ENCODE results near the gene SNX33. TPM values are rescaled to one million over a fixed set of nuclear protein-coding genes. Genes with fewer than 3 reads are reported as not detected.

Gene SNX33
- total and polyA plus RNA-seq, 2 of the 13 experiments (the other 11 are each of a cell fraction or from before 2014, with no cell fraction given) = 11.0 to 11.6 TPM

DNA sequence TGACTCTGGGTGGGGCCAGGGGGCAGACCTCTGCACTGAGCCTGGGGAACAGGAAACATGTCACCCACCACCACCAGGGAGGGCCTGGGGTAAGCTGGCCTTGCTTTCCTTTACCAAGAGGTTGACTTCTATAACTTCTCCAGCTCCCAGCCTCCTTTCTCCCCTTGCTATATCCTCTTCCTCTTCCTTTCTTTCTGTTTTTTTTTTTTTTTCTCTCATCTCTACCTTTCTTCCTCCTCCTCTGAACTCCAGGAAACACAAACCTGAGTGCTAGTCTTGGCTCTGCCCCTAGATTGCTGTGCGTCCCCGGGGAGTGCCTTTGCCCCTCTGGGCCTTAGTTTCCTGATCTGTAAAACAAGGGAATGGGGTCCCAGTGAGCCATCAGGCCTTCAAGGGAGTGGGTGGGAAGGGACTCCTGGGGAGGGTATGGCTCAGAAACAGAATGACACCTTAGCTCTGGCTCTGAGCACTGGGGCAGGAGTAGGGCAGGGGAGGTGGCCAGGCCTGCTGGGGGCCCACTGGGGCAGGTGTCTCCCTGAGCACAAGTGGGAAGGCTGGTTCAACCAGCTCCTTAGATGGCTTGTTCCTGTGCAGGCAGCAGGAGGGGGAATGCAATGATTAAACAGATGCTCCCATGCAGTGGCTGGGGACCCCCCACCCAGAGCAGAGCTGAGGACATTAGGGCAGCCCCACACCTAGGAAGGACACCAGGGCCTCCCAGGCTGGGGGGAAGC, 4.3 kb downstream of the SNX33 start:
- DNase-seq (ENCODE audit: low spot score) = no peak
- FAIRE-seq = no peak
- TF ChIP-seq ZNF383 (CRISPR knock-in tag; IDR thresholded peaks at IDR 0.05; ENCODE audit: borderline replicate concordance) (0 out of 2 replicates have a peak, but pooled peaks have one; percentile 7), FOXK2 (IDR thresholded peaks at IDR 0.05) (no peak), ZMYM3 (CRISPR knock-in tag; IDR thresholded peaks at IDR 0.05) (0 out of 2 replicates have a peak, but pooled peaks have one; percentile 3), TAF15 (IDR thresholded peaks at IDR 0.05; ENCODE audit: low read depth, low read length, poor library complexity, severe bottlenecking) (no peak), ZNF335 (CRISPR knock-in tag; IDR thresholded peaks at IDR 0.05) (no peak), PAF1 (CRISPR knock-in tag; IDR thresholded peaks at IDR 0.05) (no peak), CEBPB (IDR thresholded peaks at IDR 0.05; ENCODE audit: borderline replicate concordance, low read depth, low read length) (no peak), WIZ (CRISPR knock-in tag; IDR thresholded peaks at IDR 0.05) (no peak), ZNF768 (CRISPR knock-in tag; IDR thresholded peaks at IDR 0.05) (peak; percentile 91), PPARG (CRISPR knock-in tag; conservative IDR thresholded peaks at IDR 0.05) (no peak), ZNF839 (CRISPR knock-in tag; IDR thresholded peaks at IDR 0.05; ENCODE audit: borderline replicate concordance) (no peak), ZNF556 (CRISPR knock-in tag; IDR thresholded peaks at IDR 0.05; ENCODE audit: borderline replicate concordance) (peak; percentile 5; the same call in 1 of the 2 replicates), HNRNPLL (IDR thresholded peaks at IDR 0.05; ENCODE audit: low read depth, low read length, poor library complexity, severe bottlenecking) (peak; percentile 7)
- TF ChIP-seq, protein P1, sequence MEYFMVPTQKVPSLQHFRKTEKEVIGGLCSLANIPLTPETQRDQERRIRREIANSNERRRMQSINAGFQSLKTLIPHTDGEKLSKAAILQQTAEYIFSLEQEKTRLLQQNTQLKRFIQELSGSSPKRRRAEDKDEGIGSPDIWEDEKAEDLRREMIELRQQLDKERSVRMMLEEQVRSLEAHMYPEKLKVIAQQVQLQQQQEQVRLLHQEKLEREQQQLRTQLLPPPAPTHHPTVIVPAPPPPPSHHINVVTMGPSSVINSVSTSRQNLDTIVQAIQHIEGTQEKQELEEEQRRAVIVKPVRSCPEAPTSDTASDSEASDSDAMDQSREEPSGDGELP (IDR thresholded peaks at IDR 0.05; ENCODE audit: borderline replicate concordance, low read depth) = no peak
- TF ChIP-seq, protein P2, sequence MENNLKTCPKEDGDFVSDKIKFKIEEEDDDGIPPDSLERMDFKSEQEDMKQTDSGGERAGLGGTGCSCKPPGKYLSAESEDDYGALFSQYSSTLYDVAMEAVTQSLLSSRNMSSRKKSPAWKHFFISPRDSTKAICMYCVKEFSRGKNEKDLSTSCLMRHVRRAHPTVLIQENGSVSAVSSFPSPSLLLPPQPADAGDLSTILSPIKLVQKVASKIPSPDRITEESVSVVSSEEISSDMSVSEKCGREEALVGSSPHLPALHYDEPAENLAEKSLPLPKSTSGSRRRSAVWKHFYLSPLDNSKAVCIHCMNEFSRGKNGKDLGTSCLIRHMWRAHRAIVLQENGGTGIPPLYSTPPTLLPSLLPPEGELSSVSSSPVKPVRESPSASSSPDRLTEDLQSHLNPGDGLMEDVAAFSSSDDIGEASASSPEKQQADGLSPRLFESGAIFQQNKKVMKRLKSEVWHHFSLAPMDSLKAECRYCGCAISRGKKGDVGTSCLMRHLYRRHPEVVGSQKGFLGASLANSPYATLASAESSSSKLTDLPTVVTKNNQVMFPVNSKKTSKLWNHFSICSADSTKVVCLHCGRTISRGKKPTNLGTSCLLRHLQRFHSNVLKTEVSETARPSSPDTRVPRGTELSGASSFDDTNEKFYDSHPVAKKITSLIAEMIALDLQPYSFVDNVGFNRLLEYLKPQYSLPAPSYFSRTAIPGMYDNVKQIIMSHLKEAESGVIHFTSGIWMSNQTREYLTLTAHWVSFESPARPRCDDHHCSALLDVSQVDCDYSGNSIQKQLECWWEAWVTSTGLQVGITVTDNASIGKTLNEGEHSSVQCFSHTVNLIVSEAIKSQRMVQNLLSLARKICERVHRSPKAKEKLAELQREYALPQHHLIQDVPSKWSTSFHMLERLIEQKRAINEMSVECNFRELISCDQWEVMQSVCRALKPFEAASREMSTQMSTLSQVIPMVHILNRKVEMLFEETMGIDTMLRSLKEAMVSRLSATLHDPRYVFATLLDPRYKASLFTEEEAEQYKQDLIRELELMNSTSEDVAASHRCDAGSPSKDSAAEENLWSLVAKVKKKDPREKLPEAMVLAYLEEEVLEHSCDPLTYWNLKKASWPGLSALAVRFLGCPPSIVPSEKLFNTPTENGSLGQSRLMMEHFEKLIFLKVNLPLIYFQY (CRISPR knock-in tag; IDR thresholded peaks at IDR 0.05; ENCODE audit: borderline replicate concordance) = no peak
- TF ChIP-seq, protein P3, sequence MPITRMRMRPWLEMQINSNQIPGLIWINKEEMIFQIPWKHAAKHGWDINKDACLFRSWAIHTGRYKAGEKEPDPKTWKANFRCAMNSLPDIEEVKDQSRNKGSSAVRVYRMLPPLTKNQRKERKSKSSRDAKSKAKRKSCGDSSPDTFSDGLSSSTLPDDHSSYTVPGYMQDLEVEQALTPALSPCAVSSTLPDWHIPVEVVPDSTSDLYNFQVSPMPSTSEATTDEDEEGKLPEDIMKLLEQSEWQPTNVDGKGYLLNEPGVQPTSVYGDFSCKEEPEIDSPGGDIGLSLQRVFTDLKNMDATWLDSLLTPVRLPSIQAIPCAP (CRISPR knock-in tag; IDR thresholded peaks at IDR 0.05; ENCODE audit: low read depth) = no peak
- TF ChIP-seq, protein P4, sequence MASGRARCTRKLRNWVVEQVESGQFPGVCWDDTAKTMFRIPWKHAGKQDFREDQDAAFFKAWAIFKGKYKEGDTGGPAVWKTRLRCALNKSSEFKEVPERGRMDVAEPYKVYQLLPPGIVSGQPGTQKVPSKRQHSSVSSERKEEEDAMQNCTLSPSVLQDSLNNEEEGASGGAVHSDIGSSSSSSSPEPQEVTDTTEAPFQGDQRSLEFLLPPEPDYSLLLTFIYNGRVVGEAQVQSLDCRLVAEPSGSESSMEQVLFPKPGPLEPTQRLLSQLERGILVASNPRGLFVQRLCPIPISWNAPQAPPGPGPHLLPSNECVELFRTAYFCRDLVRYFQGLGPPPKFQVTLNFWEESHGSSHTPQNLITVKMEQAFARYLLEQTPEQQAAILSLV (CRISPR knock-in tag; IDR thresholded peaks at IDR 0.05; ENCODE audit: borderline replicate concordance) = 0 out of 2 replicates have a peak, but pooled peaks have one; percentile 16

More for the DNA sequence above, 4.3 kb downstream of the SNX33 start:
- no peaks in the 10 kb centered on the region; a peak in 1 of 5 replicates for H3K27me3 ChIP-seq (ENCODE audit: control insufficient read depth in 1 of 2, insufficient read depth in 2 of 2, low read length in 2 of 2)
- peaks cover 76% of the 10 kb centered on the region for H3K79me2 ChIP-seq (ENCODE audit: insufficient read depth, low read length)
- no peak for ATAC-seq
- intact Hi-C loops (cut with micrococcal nuclease; ENCODE audit: unreplicated experiment) = no loop called here
- ChIA-PET POLR2A (interaction anchor here (0.8 to 5.3 kb wide), 9 partner anchors 9 to 197 kb away, joined by 3 to 47 read pairs (median 4); partner anchors contain the start of genes IMP3 and SNUPN), CTCF (ENCODE audit: low intra/inter-chr PET ratio, low total read pairs) (no interaction called here)
- WGBS (ENCODE audit: low lambda C conversion rate) = 59% methylated on average over 2 of the region's 2 CpGs
- H3K4me2 ChIP-seq (ENCODE audit: low read depth, low read length) = peak overlapping the region; percentile 97
- no peak overlapping the region for H2AFZ ChIP-seq (ENCODE audit: low read length)
- H3K27ac ChIP-seq (ENCODE audit: extremely low read length, insufficient read depth, low read length) = peak overlapping the region; percentile 44
- no TSS peak for BruUV-seq (replicated peaks)
- H3K9me3 ChIP-seq (ENCODE audit: low read length) = no peaks in the 10 kb centered on the region
- in situ Hi-C loops (cut with HindIII; ENCODE audit: extremely low pct_ligation_motif_present, low pct_unique_long_range_greater_than_20kb) = no loop called here
- peak overlapping the region; percentile 89 for H3K9ac ChIP-seq (ENCODE audit: insufficient read depth, low read depth, low read length)
- H3K36me3 ChIP-seq (replicated peaks in 1 of 2; ENCODE audit: control insufficient read depth in 1 of 2, insufficient read depth in 2 of 2, low read length in 2 of 2) = peaks cover 4 to 11% of the 10 kb centered on the region in 2 experiments; a peak in 3 of 5 replicates
- peaks cover 32% of the 10 kb centered on the region for H4K20me1 ChIP-seq (ENCODE audit: insufficient read depth, low read length)
- peak overlapping the region; percentile 30 to 96 (median 33) for H3K4me3 ChIP-seq (replicated peaks in 1 of 3; ENCODE audit: insufficient read depth in 1 of 3, low read depth in 2 of 3, low read length in 3 of 3)
- H3K4me1 ChIP-seq (ENCODE audit: insufficient read depth, low read length) = peaks cover 75% of the 10 kb centered on the region
